K562 (cell line): ENCODE results near the gene TIA1. TPM values are rescaled to one million over a fixed set of nuclear protein-coding genes. Genes with fewer than 3 reads are reported as not detected.
A peak's percentile ranks its signal among the peaks of the same experiment; 100 is the strongest.

Source experiments
- BMI1 ChIP-seq: fragments of 150-350 bp; IDR thresholded peaks from 2 replicates; pipeline ENCODE4 v1.6.1; 2014; ENCODE audit warnings: low read length
- CSDE1 ChIP-seq, 2 experiments: fragments of 450-650 bp; IDR thresholded peaks; 2 replicates each; pipeline ENCODE4 v1.6.1; 2016; ENCODE audit warnings: mild to moderate bottlenecking in 1 of 2
- ERF ChIP-seq: fragments of 450-650 bp; formaldehyde crosslinking; IDR thresholded peaks from 2 replicates; pipeline ENCODE4 v1.4.0; 2020; ENCODE audit warnings: mild to moderate bottlenecking, mixed read lengths
- GATA2 ChIP-seq: sonication (generic); formaldehyde crosslinking; IDR thresholded peaks from 2 replicates; pipeline ENCODE4 v1.4.0; 2020; ENCODE audit warnings: mild to moderate bottlenecking, missing genetic modification reagents
- HEY1 ChIP-seq: fragments of 250-450 bp; sonication (Bioruptor Pico); IDR thresholded peaks from 2 replicates; pipeline ENCODE4 v1.5.0; 2020; ENCODE audit warnings: mild to moderate bottlenecking, moderate library complexity, borderline replicate concordance
- HSF4 ChIP-seq: fragments of 250-450 bp; sonication (Bioruptor Pico); IDR thresholded peaks from 2 replicates; pipeline ENCODE4 v2.1.2; 2022; ENCODE audit warnings: mild to moderate bottlenecking, moderate library complexity, borderline replicate concordance
- ILF3 ChIP-seq: fragments of 450-650 bp; IDR thresholded peaks from 2 replicates; pipeline ENCODE4 v1.6.1; 2018; ENCODE audit warnings: antibody characterized with exemption, mild to moderate bottlenecking, moderate library complexity, borderline replicate concordance
- NFE2L1 ChIP-seq: fragments of 450-650 bp; IDR thresholded peaks from 2 replicates; pipeline ENCODE4 v1.6.1; 2016; ENCODE audit warnings: missing genetic modification characterization, low read depth, mild to moderate bottlenecking, missing compliant biosample characterization, moderate library complexity, borderline replicate concordance
- PHF8 ChIP-seq: fragments of 200-600 bp; sonication (generic); IDR thresholded peaks from 2 replicates; pipeline ENCODE4 v1.6.1; 2012; ENCODE audit warnings: mixed run types, mild to moderate bottlenecking, inconsistent platforms, low read length, moderate library complexity, borderline replicate concordance
- RBFOX2 ChIP-seq: fragments of 200-400 bp; formaldehyde crosslinking; IDR thresholded peaks from 2 replicates; pipeline ENCODE4 v1.6.1; 2017; ENCODE audit warnings: low read depth, mild to moderate bottlenecking, low read length, moderate library complexity
- SIN3B ChIP-seq: fragments of 450-650 bp; IDR thresholded peaks from 2 replicates; pipeline ENCODE4 v1.6.1; 2017; ENCODE audit warnings: low read depth, mild to moderate bottlenecking, moderate library complexity
- TAL1 ChIP-seq: fragments of 450-650 bp; IDR thresholded peaks from 2 replicates; pipeline ENCODE4 v1.6.1; 2016; ENCODE audit warnings: mild to moderate bottlenecking
- TGIF2 ChIP-seq: sonication (generic); formaldehyde crosslinking; IDR thresholded peaks from 2 replicates; pipeline ENCODE4 v1.8.1; 2022; ENCODE audit warnings: mild to moderate bottlenecking, missing genetic modification reagents, moderate library complexity
- YY1 ChIP-seq, 3 experiments: IDR thresholded peaks; 2 replicates each; pipeline ENCODE4 v1.6.1; 2011; ENCODE audit warnings: low read length in 2 of 3, mild to moderate bottlenecking in 2 of 3, moderate library complexity in 2 of 3, borderline replicate concordance in 1 of 3, control low read depth in 1 of 3, low read depth in 1 of 3; ENCODE audit not compliant: insufficient read depth in 3 of 3, insufficient replicate concordance in 2 of 3, control insufficient read depth in 1 of 3, insufficient read length in 1 of 3; ENCODE audit errors: extremely low read depth in 1 of 3
- ZBTB34 ChIP-seq: fragments of 250-450 bp; sonication (Bioruptor Pico); IDR thresholded peaks from 2 replicates; pipeline ENCODE4 v1.8.0; 2021; ENCODE audit warnings: mild to moderate bottlenecking, moderate library complexity
- polyA plus RNA-seq, 8 experiments: library from polyadenylated mRNA; depleted of rRNA in 4 of 8; stranded (reverse) in 5 of 8; unstranded in 3 of 8; fragments of >200 nt; fragmentation: Nextera tagmentation in 2 of 8; fragmentation: Illumina TruSeq in 1 of 8; extraction: Ambion mirVana in 2 of 8; extraction: Trizol in 1 of 8; gene quantifications; 2 replicates each; pipeline versions ENCODE4 v1.2.1 to v1.2.3, GENCODE V29; 2011 to 2014; ENCODE audit warnings: inconsistent platforms in 1 of 8, missing spikeins in 1 of 8
- total RNA-seq, 7 experiments: library from RNA; depleted of rRNA in 6 of 7; stranded (reverse); fragments of >200 nt in 6 of 7; fragmentation: Illumina TruSeq in 2 of 7; extraction: Trizol in 2 of 7; gene quantifications; 2 replicates each; pipeline versions ENCODE4 v1.2.1 to v1.2.3, GENCODE V29; 2011 to 2021; ENCODE audit warnings: low replicate concordance in 1 of 7
- TF ChIP-seq, protein P1 (sequence below): fragments of 450-650 bp; conservative IDR thresholded peaks from 2 replicates; pipeline ENCODE4 v1.6.1; 2016; ENCODE audit warnings: missing genetic modification characterization, low read depth, mild to moderate bottlenecking, control low read depth, missing compliant biosample characterization
- TF ChIP-seq, protein P2 (sequence below), 2 experiments: fragments of 150-350 bp in 1 of 2; IDR thresholded peaks; 2 replicates each; pipeline ENCODE4 v1.6.1; 2012 to 2016; ENCODE audit warnings: low read depth in 2 of 2, low read length in 2 of 2, mild to moderate bottlenecking in 1 of 2, moderate library complexity in 1 of 2
- TF ChIP-seq, protein P3 (sequence below): fragments of 200-800 bp; sonication (Bioruptor generic); IDR thresholded peaks from 2 replicates; pipeline ENCODE4 v1.6.1; 2017; ENCODE audit warnings: missing genetic modification characterization, missing compliant biosample characterization

TIA1 gene
- total and polyA plus RNA-seq, 9 of the 15 experiments (the other 6 are each of a cell fraction or from before 2014, with no cell fraction given) = 25.3 to 129 (median 79.6) TPM

- no peak for TF ChIP-seq HSF4 (CRISPR knock-in tag)
- TF ChIP-seq TGIF2 = no peak
- TF ChIP-seq BMI1 = no peak
- peak; percentile 99 for TF ChIP-seq PHF8
- TF ChIP-seq TAL1 = no peak
- TF ChIP-seq, protein P1, sequence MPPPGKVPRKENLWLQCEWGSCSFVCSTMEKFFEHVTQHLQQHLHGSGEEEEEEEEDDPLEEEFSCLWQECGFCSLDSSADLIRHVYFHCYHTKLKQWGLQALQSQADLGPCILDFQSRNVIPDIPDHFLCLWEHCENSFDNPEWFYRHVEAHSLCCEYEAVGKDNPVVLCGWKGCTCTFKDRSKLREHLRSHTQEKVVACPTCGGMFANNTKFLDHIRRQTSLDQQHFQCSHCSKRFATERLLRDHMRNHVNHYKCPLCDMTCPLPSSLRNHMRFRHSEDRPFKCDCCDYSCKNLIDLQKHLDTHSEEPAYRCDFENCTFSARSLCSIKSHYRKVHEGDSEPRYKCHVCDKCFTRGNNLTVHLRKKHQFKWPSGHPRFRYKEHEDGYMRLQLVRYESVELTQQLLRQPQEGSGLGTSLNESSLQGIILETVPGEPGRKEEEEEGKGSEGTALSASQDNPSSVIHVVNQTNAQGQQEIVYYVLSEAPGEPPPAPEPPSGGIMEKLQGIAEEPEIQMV (tag) = no peak
- peak; percentile 99 for TF ChIP-seq RBFOX2
- no peak for TF ChIP-seq ZBTB34 (CRISPR knock-in tag)
- TF ChIP-seq ILF3 = no peak
- TF ChIP-seq, protein P2, sequence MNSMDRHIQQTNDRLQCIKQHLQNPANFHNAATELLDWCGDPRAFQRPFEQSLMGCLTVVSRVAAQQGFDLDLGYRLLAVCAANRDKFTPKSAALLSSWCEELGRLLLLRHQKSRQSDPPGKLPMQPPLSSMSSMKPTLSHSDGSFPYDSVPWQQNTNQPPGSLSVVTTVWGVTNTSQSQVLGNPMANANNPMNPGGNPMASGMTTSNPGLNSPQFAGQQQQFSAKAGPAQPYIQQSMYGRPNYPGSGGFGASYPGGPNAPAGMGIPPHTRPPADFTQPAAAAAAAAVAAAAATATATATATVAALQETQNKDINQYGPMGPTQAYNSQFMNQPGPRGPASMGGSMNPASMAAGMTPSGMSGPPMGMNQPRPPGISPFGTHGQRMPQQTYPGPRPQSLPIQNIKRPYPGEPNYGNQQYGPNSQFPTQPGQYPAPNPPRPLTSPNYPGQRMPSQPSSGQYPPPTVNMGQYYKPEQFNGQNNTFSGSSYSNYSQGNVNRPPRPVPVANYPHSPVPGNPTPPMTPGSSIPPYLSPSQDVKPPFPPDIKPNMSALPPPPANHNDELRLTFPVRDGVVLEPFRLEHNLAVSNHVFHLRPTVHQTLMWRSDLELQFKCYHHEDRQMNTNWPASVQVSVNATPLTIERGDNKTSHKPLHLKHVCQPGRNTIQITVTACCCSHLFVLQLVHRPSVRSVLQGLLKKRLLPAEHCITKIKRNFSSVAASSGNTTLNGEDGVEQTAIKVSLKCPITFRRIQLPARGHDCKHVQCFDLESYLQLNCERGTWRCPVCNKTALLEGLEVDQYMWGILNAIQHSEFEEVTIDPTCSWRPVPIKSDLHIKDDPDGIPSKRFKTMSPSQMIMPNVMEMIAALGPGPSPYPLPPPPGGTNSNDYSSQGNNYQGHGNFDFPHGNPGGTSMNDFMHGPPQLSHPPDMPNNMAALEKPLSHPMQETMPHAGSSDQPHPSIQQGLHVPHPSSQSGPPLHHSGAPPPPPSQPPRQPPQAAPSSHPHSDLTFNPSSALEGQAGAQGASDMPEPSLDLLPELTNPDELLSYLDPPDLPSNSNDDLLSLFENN (IDR thresholded peaks at IDR 0.05; ENCODE audit: low read depth in 2 of 2, low read length in 2 of 2) = peak in 1 of 2 experiments; percentile 23; a peak in 1 of 4 replicates
- no peak; the same call in 1 of the 2 replicates for TF ChIP-seq ERF
- TF ChIP-seq HEY1 (CRISPR knock-in tag) = no peak
- peak in 2 of 3 experiments; percentile 65 to 79 for TF ChIP-seq YY1 (IDR thresholded peaks at IDR 0.05; ENCODE audit: borderline replicate concordance in 1 of 3, control insufficient read depth in 1 of 3, extremely low read depth in 1 of 3, insufficient read depth in 3 of 3, insufficient read length in 1 of 3, insufficient replicate concordance in 2 of 3, low read depth in 1 of 3, low read length in 2 of 3)
- TF ChIP-seq NFE2L1 (tag) = no peak
- peak in 1 of 2 experiments; percentile 57; a peak in 1 of 4 replicates for TF ChIP-seq CSDE1 (IDR thresholded peaks at IDR 0.05)
- peak; percentile 48; the same call in 1 of the 2 replicates for TF ChIP-seq SIN3B
- TF ChIP-seq, protein P3, sequence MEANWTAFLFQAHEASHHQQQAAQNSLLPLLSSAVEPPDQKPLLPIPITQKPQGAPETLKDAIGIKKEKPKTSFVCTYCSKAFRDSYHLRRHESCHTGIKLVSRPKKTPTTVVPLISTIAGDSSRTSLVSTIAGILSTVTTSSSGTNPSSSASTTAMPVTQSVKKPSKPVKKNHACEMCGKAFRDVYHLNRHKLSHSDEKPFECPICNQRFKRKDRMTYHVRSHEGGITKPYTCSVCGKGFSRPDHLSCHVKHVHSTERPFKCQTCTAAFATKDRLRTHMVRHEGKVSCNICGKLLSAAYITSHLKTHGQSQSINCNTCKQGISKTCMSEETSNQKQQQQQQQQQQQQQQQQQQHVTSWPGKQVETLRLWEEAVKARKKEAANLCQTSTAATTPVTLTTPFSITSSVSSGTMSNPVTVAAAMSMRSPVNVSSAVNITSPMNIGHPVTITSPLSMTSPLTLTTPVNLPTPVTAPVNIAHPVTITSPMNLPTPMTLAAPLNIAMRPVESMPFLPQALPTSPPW (CRISPR knock-in tag) = peak; percentile 76; the same call in 1 of the 2 replicates
- 0 out of 2 replicates have a peak, but pooled peaks have one; percentile 52 for TF ChIP-seq GATA2 (CRISPR knock-in tag)
Measured at GRCh38 chr2:70190418-70191243, 57.8 kb downstream of the TIA1 start, which contains the start of gene C2orf42 (continued).
